ENCODE measurements around the gene GRAMD1A.
"Not testable (repeated sequence)": the region's sequence is repeated elsewhere in the genome, so short reads cannot be mapped to it uniquely, and the experiment has no call there.

The GRAMD1A gene

DNA sequence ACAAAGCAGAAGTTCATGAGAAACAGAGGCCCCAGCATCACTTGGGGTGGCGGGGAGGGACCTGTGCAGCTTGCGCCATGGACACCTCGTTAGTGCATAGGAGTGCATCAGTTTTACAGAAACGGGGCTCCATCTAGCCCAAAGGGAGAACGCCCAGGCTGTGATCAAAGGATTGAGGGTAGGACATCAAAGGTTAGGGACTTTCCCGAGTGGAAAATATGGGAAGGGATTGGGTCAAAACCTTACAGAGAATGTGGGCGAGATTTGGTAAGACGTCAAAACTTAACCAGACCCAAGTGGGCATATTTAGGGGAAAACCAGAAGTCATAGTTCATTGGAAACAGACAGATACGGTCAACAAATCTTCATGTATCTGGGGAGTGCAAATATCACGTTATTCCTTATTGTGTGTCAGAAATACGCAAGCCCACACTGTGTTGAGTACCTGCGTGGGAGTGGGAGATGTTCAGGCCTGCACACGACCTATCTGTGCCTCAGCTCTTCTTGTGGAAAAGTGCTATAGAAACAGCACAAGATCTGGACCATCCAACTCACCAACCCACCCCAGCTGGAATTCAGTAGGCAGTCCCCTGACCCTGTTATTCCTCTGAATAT, 9.4 kb upstream of the GRAMD1A start:
- Histone ChIP-seq H3K27ac (replicated peaks; ENCODE audit: low read length) (no peak overlapping the region), H3K9me3 (replicated peaks in 1 of 2; ENCODE audit: control insufficient read depth in 2 of 2, insufficient read depth in 1 of 2, low read depth in 1 of 2, low read length in 2 of 2) (peaks cover 0 to 4% of the 10 kb centered on the region in 2 donors), H2AFZ (ENCODE audit: low read length) (no peak overlapping the region), H2BK15ac (ENCODE audit: low read length) (no peak overlapping the region), H3K79me1 (ENCODE audit: low read depth, low read length) (no peaks in the 10 kb centered on the region), H3K4me3 (ENCODE audit: low read length in 2 of 2) (peak overlapping the region in 1 of 2 donors; percentile 30), H3K4me2 (ENCODE audit: insufficient read depth, low read length, poor library complexity, severe bottlenecking) (no peak overlapping the region), H3K36me3 (replicated peaks in 1 of 2; ENCODE audit: control insufficient read depth in 2 of 2, insufficient read depth in 2 of 2, low read length in 2 of 2) (no peaks in the 10 kb centered on the region), H4K8ac (ENCODE audit: low read depth, low read length) (no peak overlapping the region), H2BK12ac (ENCODE audit: low read length) (no peak overlapping the region), H3K18ac (ENCODE audit: low read length) (no peak overlapping the region), H2AK5ac (ENCODE audit: low read depth, low read length) (no peak overlapping the region), H3K14ac (ENCODE audit: low read length) (no peak overlapping the region), H3K27me3 (ENCODE audit: control insufficient read depth in 3 of 3, insufficient read depth in 3 of 3, low read depth in 1 of 3, low read length in 3 of 3) (no peaks in the 10 kb centered on the region), H3K23ac (ENCODE audit: low read depth, low read length, poor library complexity) (no peak overlapping the region), H2BK120ac (ENCODE audit: low read depth, low read length) (no peak overlapping the region), H4K91ac (ENCODE audit: low read depth, low read length, poor library complexity) (no peak overlapping the region), H3K4ac (ENCODE audit: low read length) (no peak overlapping the region), H3K4me1 (ENCODE audit: control insufficient read depth in 2 of 2, insufficient read depth in 1 of 2, low read depth in 1 of 2, low read length in 2 of 2) (peaks cover 0 to 1% of the 10 kb centered on the region in 2 donors), H2BK5ac (ENCODE audit: low read length) (no peak overlapping the region), H3K9ac (ENCODE audit: low read depth, low read length, poor library complexity) (no peak overlapping the region)
- no peak for DNase-seq (ENCODE audit: low spot score)
- no CpG with 5 or more reads among the region's 13 CpGs for WGBS, 2 donors (ENCODE audit: extremely low coverage in 2 of 2, insufficient read length in 2 of 2, insufficient replicate concordance in 1 of 2)

DNA sequence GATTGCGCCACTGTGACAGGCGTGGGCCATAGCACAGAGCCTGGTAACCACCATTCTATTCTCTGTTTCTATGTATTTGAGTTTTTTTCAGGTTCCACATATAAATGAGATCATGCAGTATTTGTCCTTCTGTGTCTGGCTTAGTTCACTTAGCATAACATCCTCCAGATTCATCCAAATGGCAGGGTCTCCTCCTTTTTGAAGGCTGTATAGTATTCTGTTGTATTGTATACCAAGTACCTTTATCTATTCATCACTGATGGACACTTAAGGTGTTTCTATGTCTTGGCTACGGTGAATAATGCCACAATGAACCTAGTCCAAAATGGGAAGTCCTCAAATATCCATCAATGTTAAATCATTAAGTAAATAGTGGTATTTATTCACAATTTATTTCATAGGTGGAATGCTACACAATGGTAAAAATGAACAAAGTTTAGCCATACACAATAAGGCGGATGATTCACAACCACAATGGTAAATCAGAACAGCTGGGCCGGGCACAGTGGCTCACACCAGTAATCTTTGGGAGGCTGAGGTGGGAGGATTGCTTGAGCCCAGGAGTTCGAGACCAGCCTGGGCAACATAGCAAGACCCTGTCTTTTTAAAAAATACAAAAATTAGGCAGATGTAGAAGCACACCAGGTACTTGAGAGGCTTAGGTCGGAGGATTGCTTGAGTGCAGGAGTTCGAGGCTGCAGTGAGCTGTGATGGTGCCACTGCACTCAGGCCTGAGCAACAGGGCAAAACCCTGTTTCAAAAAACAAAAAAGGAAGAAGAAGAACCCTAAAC, 8.4 kb upstream of the GRAMD1A start:
- no CpG with 5 or more reads among the region's 8 CpGs for WGBS, 2 donors (ENCODE audit: extremely low coverage in 2 of 2, insufficient read length in 2 of 2, insufficient replicate concordance in 1 of 2)
- Histone ChIP-seq H4K8ac (ENCODE audit: low read depth, low read length) (no peak overlapping the region), H3K27me3 (ENCODE audit: control insufficient read depth in 3 of 3, insufficient read depth in 3 of 3, low read depth in 1 of 3, low read length in 3 of 3) (no peaks in the 10 kb centered on the region), H2BK12ac (ENCODE audit: low read length) (no peak overlapping the region), H3K36me3 (replicated peaks in 1 of 2; ENCODE audit: control insufficient read depth in 2 of 2, insufficient read depth in 2 of 2, low read length in 2 of 2) (no peaks in the 10 kb centered on the region), H3K4me1 (ENCODE audit: control insufficient read depth in 2 of 2, insufficient read depth in 1 of 2, low read depth in 1 of 2, low read length in 2 of 2) (no peaks in the 10 kb centered on the region), H3K9me3 (replicated peaks in 1 of 2; ENCODE audit: control insufficient read depth in 2 of 2, insufficient read depth in 1 of 2, low read depth in 1 of 2, low read length in 2 of 2) (peaks cover 0 to 4% of the 10 kb centered on the region in 2 donors), H3K4me2 (ENCODE audit: insufficient read depth, low read length, poor library complexity, severe bottlenecking) (no peak overlapping the region), H2BK120ac (ENCODE audit: low read depth, low read length) (no peak overlapping the region), H2BK15ac (ENCODE audit: low read length) (no peak overlapping the region), H4K91ac (ENCODE audit: low read depth, low read length, poor library complexity) (no peak overlapping the region), H3K14ac (ENCODE audit: low read length) (no peak overlapping the region), H3K79me1 (ENCODE audit: low read depth, low read length) (no peaks in the 10 kb centered on the region), H3K4ac (ENCODE audit: low read length) (no peak overlapping the region), H3K9ac (ENCODE audit: low read depth, low read length, poor library complexity) (no peak overlapping the region), H3K23ac (ENCODE audit: low read depth, low read length, poor library complexity) (no peak overlapping the region), H2AFZ (ENCODE audit: low read length) (no peak overlapping the region), H3K4me3 (ENCODE audit: low read length in 2 of 2) (no peak overlapping the region), H3K27ac (replicated peaks; ENCODE audit: low read length) (no peak overlapping the region), H3K18ac (ENCODE audit: low read length) (no peak overlapping the region), H2BK5ac (ENCODE audit: low read length) (no peak overlapping the region), H2AK5ac (ENCODE audit: low read depth, low read length) (no peak overlapping the region)
- no peak for DNase-seq (ENCODE audit: low spot score)

DNA sequence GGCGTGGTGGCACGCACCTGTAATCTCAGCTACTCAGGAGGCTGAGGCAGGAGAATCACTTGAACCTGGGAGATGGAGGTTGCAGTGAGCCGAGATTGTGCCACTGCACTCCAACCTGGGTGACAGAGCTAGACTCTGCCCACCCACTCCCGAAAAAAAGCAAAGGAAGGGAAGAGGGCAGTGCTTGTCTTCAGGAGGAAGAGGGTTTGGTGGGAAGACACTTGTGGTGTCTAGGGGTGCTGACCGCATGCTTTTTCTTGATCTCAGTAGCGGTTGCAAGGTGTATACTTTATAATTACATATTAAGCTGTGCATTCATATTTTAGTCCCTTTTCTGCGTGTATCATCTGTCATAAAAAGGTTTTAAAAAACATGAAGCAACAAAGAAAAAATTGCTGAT, 7.5 kb upstream of the GRAMD1A start:
- H4K8ac ChIP-seq (ENCODE audit: low read depth, low read length); DNase-seq (ENCODE audit: low spot score); H3K14ac ChIP-seq (ENCODE audit: low read length); H3K9ac ChIP-seq (ENCODE audit: low read depth, low read length, poor library complexity); H3K4me1 ChIP-seq (ENCODE audit: control insufficient read depth in 2 of 2, insufficient read depth in 1 of 2, low read depth in 1 of 2, low read length in 2 of 2); H3K27me3 ChIP-seq (ENCODE audit: control insufficient read depth in 3 of 3, insufficient read depth in 3 of 3, low read depth in 1 of 3, low read length in 3 of 3); H4K91ac ChIP-seq (ENCODE audit: low read depth, low read length, poor library complexity); H3K4me3 ChIP-seq (ENCODE audit: low read length in 2 of 2); H2BK5ac ChIP-seq (ENCODE audit: low read length); H2AK5ac ChIP-seq (ENCODE audit: low read depth, low read length); H3K4ac ChIP-seq (ENCODE audit: low read length); H2AFZ ChIP-seq (ENCODE audit: low read length); H3K9me3 ChIP-seq (replicated peaks in 1 of 2; ENCODE audit: control insufficient read depth in 2 of 2, insufficient read depth in 1 of 2, low read depth in 1 of 2, low read length in 2 of 2); H2BK15ac ChIP-seq (ENCODE audit: low read length); H3K79me1 ChIP-seq (ENCODE audit: low read depth, low read length); H3K4me2 ChIP-seq (ENCODE audit: insufficient read depth, low read length, poor library complexity, severe bottlenecking); H3K27ac ChIP-seq (replicated peaks; ENCODE audit: low read length); H2BK12ac ChIP-seq (ENCODE audit: low read length); H3K23ac ChIP-seq (ENCODE audit: low read depth, low read length, poor library complexity); H3K18ac ChIP-seq (ENCODE audit: low read length); H2BK120ac ChIP-seq (ENCODE audit: low read depth, low read length); H3K36me3 ChIP-seq (replicated peaks in 1 of 2; ENCODE audit: control insufficient read depth in 2 of 2, insufficient read depth in 2 of 2, low read length in 2 of 2): not testable (repeated sequence)
- WGBS, 2 donors (ENCODE audit: extremely low coverage in 2 of 2, insufficient read length in 2 of 2, insufficient replicate concordance in 1 of 2) = no CpG with 5 or more reads among the region's 7 CpGs

DNA sequence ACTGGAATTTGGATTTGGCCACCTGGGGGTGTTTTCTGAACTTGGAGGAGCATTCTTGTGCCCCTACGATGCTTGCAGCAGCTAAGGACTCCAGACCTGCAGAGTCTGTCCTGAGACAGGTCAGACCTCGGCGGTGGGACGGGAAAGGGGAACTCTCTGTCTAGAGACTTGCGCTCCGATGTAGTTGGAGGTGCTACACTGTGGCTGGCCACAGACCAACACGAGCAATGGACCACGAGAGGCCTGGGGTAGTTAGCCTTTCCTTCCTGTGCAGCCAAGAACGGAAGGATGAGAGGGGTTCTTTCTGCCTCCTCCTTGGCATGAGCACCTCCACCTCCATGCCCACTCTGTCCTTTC, 5.9 kb upstream of the GRAMD1A start:
- H4K8ac ChIP-seq (ENCODE audit: low read depth, low read length) = no peak overlapping the region
- no peak overlapping the region for H2BK120ac ChIP-seq (ENCODE audit: low read depth, low read length)
- H3K27ac ChIP-seq (replicated peaks; ENCODE audit: low read length) = no peak overlapping the region
- H3K4me1 ChIP-seq (ENCODE audit: control insufficient read depth in 2 of 2, insufficient read depth in 1 of 2, low read depth in 1 of 2, low read length in 2 of 2) = peaks cover 6 to 7% of the 10 kb centered on the region in 2 donors
- H2AK5ac ChIP-seq (ENCODE audit: low read depth, low read length) = no peak overlapping the region
- no CpG with 5 or more reads among the region's 9 CpGs for WGBS, 2 donors (ENCODE audit: extremely low coverage in 2 of 2, insufficient read length in 2 of 2, insufficient replicate concordance in 1 of 2)
- H3K18ac ChIP-seq (ENCODE audit: low read length) = no peak overlapping the region
- H3K4me2 ChIP-seq (ENCODE audit: insufficient read depth, low read length, poor library complexity, severe bottlenecking) = no peak overlapping the region
- H3K4ac ChIP-seq (ENCODE audit: low read length) = no peak overlapping the region
- H3K23ac ChIP-seq (ENCODE audit: low read depth, low read length, poor library complexity) = peak overlapping the region; percentile 10
- no peak overlapping the region for H2BK15ac ChIP-seq (ENCODE audit: low read length)
- no peaks in the 10 kb centered on the region for H3K79me1 ChIP-seq (ENCODE audit: low read depth, low read length)
- peaks cover 0 to 4% of the 10 kb centered on the region in 2 donors for H3K9me3 ChIP-seq (replicated peaks in 1 of 2; ENCODE audit: control insufficient read depth in 2 of 2, insufficient read depth in 1 of 2, low read depth in 1 of 2, low read length in 2 of 2)
- H2AFZ ChIP-seq (ENCODE audit: low read length) = no peak overlapping the region
- H3K36me3 ChIP-seq (replicated peaks in 1 of 2; ENCODE audit: control insufficient read depth in 2 of 2, insufficient read depth in 2 of 2, low read length in 2 of 2) = no peaks in the 10 kb centered on the region
- no peak overlapping the region for H2BK5ac ChIP-seq (ENCODE audit: low read length)
- H2BK12ac ChIP-seq (ENCODE audit: low read length) = no peak overlapping the region
- H4K91ac ChIP-seq (ENCODE audit: low read depth, low read length, poor library complexity) = no peak overlapping the region
- no peak overlapping the region for H3K9ac ChIP-seq (ENCODE audit: low read depth, low read length, poor library complexity)
- H3K27me3 ChIP-seq (ENCODE audit: control insufficient read depth in 3 of 3, insufficient read depth in 3 of 3, low read depth in 1 of 3, low read length in 3 of 3) = no peaks in the 10 kb centered on the region
- no peak overlapping the region for H3K14ac ChIP-seq (ENCODE audit: low read length)
- no peak overlapping the region for H3K4me3 ChIP-seq (ENCODE audit: low read length in 2 of 2)
- no peak for DNase-seq (ENCODE audit: low spot score)

Measured in neuronal stem cell (in vitro differentiated cells).